HepG2 (cell line): Measurements from ENCODE around the gene NADK2. TPM values are rescaled to one million over a fixed set of nuclear protein-coding genes. Genes with fewer than 3 reads are reported as not detected.

ENCODE experiments used
- CHD2 ChIP-seq: IDR thresholded peaks from 2 replicates; pipeline ENCODE4 v1.6.1; 2011; ENCODE audit warnings: low read depth, low read length, improper control_type of control experiment
- HNRNPK ChIP-seq: fragments of 200-400 bp; formaldehyde crosslinking; IDR thresholded peaks from 2 replicates; pipeline ENCODE4 v1.6.1; 2018; ENCODE audit warnings: low read length, low read depth, moderate library complexity, mild to moderate bottlenecking; ENCODE audit not compliant: poor library complexity, severe bottlenecking
- HNRNPLL ChIP-seq: fragments of 200-400 bp; formaldehyde crosslinking; IDR thresholded peaks from 2 replicates; pipeline ENCODE4 v1.6.1; 2017; ENCODE audit warnings: mild to moderate bottlenecking, low read depth, low read length; ENCODE audit not compliant: poor library complexity, severe bottlenecking
- KMT2B ChIP-seq: IDR thresholded peaks from 2 replicates; pipeline ENCODE4 v1.6.1; 2016; ENCODE audit warnings: missing genetic modification reagents, missing compliant biosample characterization
- MAFF ChIP-seq: IDR thresholded peaks from 2 replicates; pipeline ENCODE4 v1.6.1; 2011; ENCODE audit warnings: low read depth, low read length, improper control_type of control experiment
- MEIS2 ChIP-seq: sonication (generic); formaldehyde crosslinking; IDR thresholded peaks from 2 replicates; pipeline ENCODE4 v1.9.0; 2021; ENCODE audit warnings: mild to moderate bottlenecking, missing genetic modification reagents
- RNF2 ChIP-seq: fragments of 450-650 bp; conservative IDR thresholded peaks from 2 replicates; pipeline ENCODE4 v1.6.1; 2016; ENCODE audit warnings: low read depth
- SMAD3 ChIP-seq: sonication (generic); formaldehyde crosslinking; IDR thresholded peaks from 2 replicates; pipeline ENCODE4 v1.4.0; 2020; ENCODE audit warnings: missing genetic modification reagents
- STAG1 ChIP-seq: sonication (generic); formaldehyde crosslinking; IDR thresholded peaks from 2 replicates; pipeline ENCODE4 v1.4.0; 2020; ENCODE audit warnings: missing genetic modification reagents
- TBL1XR1 ChIP-seq: fragments of 150-350 bp; IDR thresholded peaks from 2 replicates; pipeline ENCODE4 v1.6.1; 2014; ENCODE audit warnings: borderline replicate concordance, low read length; ENCODE audit not compliant: partially characterized antibody
- TEAD2 ChIP-seq: sonication (generic); formaldehyde crosslinking; IDR thresholded peaks from 2 replicates; pipeline ENCODE4 v1.9.0; 2021; ENCODE audit warnings: missing genetic modification reagents
- ZFP36L2 ChIP-seq: sonication (generic); formaldehyde crosslinking; IDR thresholded peaks from 2 replicates; pipeline ENCODE4 v1.4.0; 2020; ENCODE audit warnings: missing genetic modification reagents
- polyA plus RNA-seq, 8 experiments: library from polyadenylated mRNA; depleted of rRNA in 3 of 8; stranded (reverse) in 7 of 8; unstranded in 1 of 8; fragments of >200 nt; fragmentation: Illumina TruSeq in 4 of 8; extraction: Trizol in 4 of 8; gene quantifications; 2 replicates each; pipeline versions ENCODE4 v1.2.1 to v1.2.3, GENCODE V29; 2011 to 2016; ENCODE audit warnings: low read depth in 4 of 8, missing spikeins in 1 of 8, mixed read lengths in 1 of 8; ENCODE audit not compliant: insufficient read depth in 1 of 8
- total RNA-seq, 5 experiments: library from RNA; depleted of rRNA; stranded (reverse); fragments of >200 nt; fragmentation: Illumina TruSeq; extraction: Trizol; gene quantifications; 2 replicates each; pipeline ENCODE4 v1.2.3, GENCODE V29; 2016; ENCODE audit warnings: low read depth in 1 of 5
- TF ChIP-seq, protein P1 (sequence below): sonication (generic); formaldehyde crosslinking; IDR thresholded peaks from 2 replicates; pipeline ENCODE4 v1.9.0; 2021; ENCODE audit warnings: mild to moderate bottlenecking, missing genetic modification reagents
- TF ChIP-seq, protein P2 (sequence below): sonication (generic); formaldehyde crosslinking; IDR thresholded peaks from 2 replicates; pipeline ENCODE4 v1.5.1; 2020; ENCODE audit warnings: mild to moderate bottlenecking, missing genetic modification reagents, borderline replicate concordance
- TF ChIP-seq, protein P3 (sequence below): IDR thresholded peaks from 2 replicates; pipeline ENCODE4 v1.6.1; 2016; ENCODE audit warnings: missing compliant biosample characterization, missing genetic modification reagents, borderline replicate concordance

The NADK2 gene
- total and polyA plus RNA-seq, 2 of the 13 experiments (the other 11 are each of a cell fraction or from before 2014, with no cell fraction given), result 13.9 to 71.4 TPM

DNA sequence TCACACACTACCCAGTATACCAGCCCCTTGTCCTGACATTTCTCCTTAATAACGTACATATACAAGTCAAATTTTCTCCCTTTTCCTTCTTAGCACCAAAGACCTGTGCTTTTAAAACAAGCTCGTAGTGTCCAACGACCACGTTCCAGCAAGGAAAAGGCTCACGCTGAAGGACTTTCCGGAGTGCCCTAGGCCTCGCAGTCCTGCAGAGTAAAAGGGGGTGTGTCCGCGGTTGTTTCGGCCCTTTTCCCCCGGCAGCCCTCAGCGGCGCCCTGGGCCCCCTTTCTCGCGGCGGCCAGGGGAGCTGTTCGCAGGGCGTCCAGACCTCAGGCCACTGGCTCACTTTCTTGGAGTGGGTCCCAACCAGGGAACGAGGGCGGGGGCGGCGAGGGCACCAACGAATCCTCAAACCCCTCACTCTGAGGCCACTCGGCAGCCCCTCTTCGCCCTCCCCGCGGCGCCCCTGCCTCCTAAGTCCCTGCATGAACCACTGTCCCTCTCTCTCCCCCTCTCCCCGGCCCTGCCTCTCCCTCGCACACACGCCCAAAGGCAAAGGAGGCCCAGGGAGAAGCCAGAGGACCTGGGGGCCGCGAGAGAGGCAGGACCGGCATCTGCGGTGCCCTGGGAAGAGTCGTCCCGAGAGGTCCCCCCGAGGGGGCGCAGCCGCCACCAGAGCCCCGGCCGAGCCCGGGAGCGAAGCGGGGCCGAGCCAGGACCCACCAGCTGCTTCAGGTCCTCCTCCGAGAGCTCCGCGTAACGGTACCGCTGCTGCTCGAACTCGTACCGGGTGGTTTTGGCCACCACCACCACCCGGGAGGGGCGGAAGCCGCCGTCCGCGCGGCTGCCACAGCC, 720 bp downstream of the NADK2 start (continued):
- TF ChIP-seq, protein P1, sequence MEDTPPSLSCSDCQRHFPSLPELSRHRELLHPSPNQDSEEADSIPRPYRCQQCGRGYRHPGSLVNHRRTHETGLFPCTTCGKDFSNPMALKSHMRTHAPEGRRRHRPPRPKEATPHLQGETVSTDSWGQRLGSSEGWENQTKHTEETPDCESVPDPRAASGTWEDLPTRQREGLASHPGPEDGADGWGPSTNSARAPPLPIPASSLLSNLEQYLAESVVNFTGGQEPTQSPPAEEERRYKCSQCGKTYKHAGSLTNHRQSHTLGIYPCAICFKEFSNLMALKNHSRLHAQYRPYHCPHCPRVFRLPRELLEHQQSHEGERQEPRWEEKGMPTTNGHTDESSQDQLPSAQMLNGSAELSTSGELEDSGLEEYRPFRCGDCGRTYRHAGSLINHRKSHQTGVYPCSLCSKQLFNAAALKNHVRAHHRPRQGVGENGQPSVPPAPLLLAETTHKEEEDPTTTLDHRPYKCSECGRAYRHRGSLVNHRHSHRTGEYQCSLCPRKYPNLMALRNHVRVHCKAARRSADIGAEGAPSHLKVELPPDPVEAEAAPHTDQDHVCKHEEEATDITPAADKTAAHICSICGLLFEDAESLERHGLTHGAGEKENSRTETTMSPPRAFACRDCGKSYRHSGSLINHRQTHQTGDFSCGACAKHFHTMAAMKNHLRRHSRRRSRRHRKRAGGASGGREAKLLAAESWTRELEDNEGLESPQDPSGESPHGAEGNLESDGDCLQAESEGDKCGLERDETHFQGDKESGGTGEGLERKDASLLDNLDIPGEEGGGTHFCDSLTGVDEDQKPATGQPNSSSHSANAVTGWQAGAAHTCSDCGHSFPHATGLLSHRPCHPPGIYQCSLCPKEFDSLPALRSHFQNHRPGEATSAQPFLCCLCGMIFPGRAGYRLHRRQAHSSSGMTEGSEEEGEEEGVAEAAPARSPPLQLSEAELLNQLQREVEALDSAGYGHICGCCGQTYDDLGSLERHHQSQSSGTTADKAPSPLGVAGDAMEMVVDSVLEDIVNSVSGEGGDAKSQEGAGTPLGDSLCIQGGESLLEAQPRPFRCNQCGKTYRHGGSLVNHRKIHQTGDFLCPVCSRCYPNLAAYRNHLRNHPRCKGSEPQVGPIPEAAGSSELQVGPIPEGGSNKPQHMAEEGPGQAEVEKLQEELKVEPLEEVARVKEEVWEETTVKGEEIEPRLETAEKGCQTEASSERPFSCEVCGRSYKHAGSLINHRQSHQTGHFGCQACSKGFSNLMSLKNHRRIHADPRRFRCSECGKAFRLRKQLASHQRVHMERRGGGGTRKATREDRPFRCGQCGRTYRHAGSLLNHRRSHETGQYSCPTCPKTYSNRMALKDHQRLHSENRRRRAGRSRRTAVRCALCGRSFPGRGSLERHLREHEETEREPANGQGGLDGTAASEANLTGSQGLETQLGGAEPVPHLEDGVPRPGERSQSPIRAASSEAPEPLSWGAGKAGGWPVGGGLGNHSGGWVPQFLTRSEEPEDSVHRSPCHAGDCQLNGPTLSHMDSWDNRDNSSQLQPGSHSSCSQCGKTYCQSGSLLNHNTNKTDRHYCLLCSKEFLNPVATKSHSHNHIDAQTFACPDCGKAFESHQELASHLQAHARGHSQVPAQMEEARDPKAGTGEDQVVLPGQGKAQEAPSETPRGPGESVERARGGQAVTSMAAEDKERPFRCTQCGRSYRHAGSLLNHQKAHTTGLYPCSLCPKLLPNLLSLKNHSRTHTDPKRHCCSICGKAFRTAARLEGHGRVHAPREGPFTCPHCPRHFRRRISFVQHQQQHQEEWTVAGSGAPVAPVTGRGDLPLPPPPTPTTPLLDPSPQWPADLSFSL (CRISPR knock-in tag), result no peak
- TF ChIP-seq STAG1 (CRISPR knock-in tag) (no peak), TEAD2 (CRISPR knock-in tag) (no peak), TBL1XR1 (no peak), HNRNPK (no peak), MAFF (no peak), RNF2 (no peak), KMT2B (no peak), HNRNPLL (no peak), ZFP36L2 (CRISPR knock-in tag) (no peak), SMAD3 (CRISPR knock-in tag) (no peak), MEIS2 (CRISPR knock-in tag) (no peak), CHD2 (no peak)
- TF ChIP-seq, protein P2, sequence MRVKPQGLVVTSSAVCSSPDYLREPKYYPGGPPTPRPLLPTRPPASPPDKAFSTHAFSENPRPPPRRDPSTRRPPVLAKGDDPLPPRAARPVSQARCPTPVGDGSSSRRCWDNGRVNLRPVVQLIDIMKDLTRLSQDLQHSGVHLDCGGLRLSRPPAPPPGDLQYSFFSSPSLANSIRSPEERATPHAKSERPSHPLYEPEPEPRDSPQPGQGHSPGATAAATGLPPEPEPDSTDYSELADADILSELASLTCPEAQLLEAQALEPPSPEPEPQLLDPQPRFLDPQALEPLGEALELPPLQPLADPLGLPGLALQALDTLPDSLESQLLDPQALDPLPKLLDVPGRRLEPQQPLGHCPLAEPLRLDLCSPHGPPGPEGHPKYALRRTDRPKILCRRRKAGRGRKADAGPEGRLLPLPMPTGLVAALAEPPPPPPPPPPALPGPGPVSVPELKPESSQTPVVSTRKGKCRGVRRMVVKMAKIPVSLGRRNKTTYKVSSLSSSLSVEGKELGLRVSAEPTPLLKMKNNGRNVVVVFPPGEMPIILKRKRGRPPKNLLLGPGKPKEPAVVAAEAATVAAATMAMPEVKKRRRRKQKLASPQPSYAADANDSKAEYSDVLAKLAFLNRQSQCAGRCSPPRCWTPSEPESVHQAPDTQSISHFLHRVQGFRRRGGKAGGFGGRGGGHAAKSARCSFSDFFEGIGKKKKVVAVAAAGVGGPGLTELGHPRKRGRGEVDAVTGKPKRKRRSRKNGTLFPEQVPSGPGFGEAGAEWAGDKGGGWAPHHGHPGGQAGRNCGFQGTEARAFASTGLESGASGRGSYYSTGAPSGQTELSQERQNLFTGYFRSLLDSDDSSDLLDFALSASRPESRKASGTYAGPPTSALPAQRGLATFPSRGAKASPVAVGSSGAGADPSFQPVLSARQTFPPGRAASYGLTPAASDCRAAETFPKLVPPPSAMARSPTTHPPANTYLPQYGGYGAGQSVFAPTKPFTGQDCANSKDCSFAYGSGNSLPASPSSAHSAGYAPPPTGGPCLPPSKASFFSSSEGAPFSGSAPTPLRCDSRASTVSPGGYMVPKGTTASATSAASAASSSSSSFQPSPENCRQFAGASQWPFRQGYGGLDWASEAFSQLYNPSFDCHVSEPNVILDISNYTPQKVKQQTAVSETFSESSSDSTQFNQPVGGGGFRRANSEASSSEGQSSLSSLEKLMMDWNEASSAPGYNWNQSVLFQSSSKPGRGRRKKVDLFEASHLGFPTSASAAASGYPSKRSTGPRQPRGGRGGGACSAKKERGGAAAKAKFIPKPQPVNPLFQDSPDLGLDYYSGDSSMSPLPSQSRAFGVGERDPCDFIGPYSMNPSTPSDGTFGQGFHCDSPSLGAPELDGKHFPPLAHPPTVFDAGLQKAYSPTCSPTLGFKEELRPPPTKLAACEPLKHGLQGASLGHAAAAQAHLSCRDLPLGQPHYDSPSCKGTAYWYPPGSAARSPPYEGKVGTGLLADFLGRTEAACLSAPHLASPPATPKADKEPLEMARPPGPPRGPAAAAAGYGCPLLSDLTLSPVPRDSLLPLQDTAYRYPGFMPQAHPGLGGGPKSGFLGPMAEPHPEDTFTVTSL (CRISPR knock-in tag), result no peak
- TF ChIP-seq, protein P3, sequence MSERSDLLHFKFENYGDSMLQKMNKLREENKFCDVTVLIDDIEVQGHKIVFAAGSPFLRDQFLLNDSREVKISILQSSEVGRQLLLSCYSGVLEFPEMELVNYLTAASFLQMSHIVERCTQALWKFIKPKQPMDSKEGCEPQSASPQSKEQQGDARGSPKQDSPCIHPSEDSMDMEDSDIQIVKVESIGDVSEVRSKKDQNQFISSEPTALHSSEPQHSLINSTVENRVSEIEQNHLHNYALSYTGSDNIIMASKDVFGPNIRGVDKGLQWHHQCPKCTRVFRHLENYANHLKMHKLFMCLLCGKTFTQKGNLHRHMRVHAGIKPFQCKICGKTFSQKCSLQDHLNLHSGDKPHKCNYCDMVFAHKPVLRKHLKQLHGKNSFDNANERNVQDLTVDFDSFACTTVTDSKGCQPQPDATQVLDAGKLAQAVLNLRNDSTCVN (CRISPR knock-in tag), result no peak
